Muscle of leg (tissue), 16 donors: ENCODE data around the gene DCAF12. TPM values are rescaled to one million over a fixed set of nuclear protein-coding genes. Genes with fewer than 3 reads are reported as not detected.

Source experiments
- DNase-seq: peaks from one replicate; pipeline ENCODE4 v3.0.0; 2013
- H3K27ac ChIP-seq: one replicate; pipeline ENCODE4 v1.5.1; 2013; ENCODE audit warnings: mild to moderate bottlenecking, low read length, control low read depth
- H3K27me3 ChIP-seq: one replicate; pipeline ENCODE4 v1.6.1; 2013; ENCODE audit warnings: low read length; ENCODE audit not compliant: control insufficient read depth, insufficient read depth
- H3K36me3 ChIP-seq: one replicate; pipeline ENCODE4 v1.6.1; 2013; ENCODE audit warnings: low read length; ENCODE audit not compliant: control insufficient read depth, insufficient read depth
- H3K4me1 ChIP-seq: one replicate; pipeline ENCODE4 v1.6.1; 2013; ENCODE audit warnings: low read length; ENCODE audit not compliant: control insufficient read depth, insufficient read depth
- H3K4me3 ChIP-seq: one replicate; pipeline ENCODE4 v1.5.1; 2013; ENCODE audit warnings: low read length, control low read depth
- H3K9me3 ChIP-seq: replicated peaks from 2 replicates; pipeline ENCODE4 v1.6.1; 2013; ENCODE audit warnings: low read depth, low read length; ENCODE audit not compliant: control insufficient read depth
- WGBS: methylation state at CpG from one replicate; pipeline ENCODE4 v1.1.5; 2013; ENCODE audit warnings: missing lambda C conversion rate; ENCODE audit not compliant: insufficient coverage; 5-methylcytosine and 5-hydroxymethylcytosine counted together
- long read RNA-seq, 11 donors: transcript quantifications; one replicate each; lab custom pipeline, GENCODE V29; 2026
- polyA plus RNA-seq, 8 donors: library from polyadenylated mRNA; unstranded; fragments of 120-200 nt; gene quantifications; one replicate each; pipeline versions ENCODE4 v1.2.1 to v1.2.3, GENCODE V29; 2013; ENCODE audit warnings: inconsistent platforms in 1 of 8, low replicate concordance in 1 of 8; ENCODE audit not compliant: insufficient read length in 8 of 8, insufficient read depth in 1 of 8
- total RNA-seq: library from RNA; stranded (reverse); fragments of 120-200 nt; gene quantifications from one replicate; pipeline ENCODE4 v1.2.4, GENCODE V29; 2013

The DCAF12 gene
- total RNA-seq (18.2 TPM), polyA plus RNA-seq (10 to 100 TPM; 28.9 to 42.1 (median 36.8) TPM)
- long read RNA-seq, donor 1, partial matches to known transcripts = 0 of 1 reads
- long read RNA-seq, donor 1, other reads (novel, unspliced or antisense) = 0 of 1 reads
- long read RNA-seq, donor 2, partial matches to known transcripts = 0 of 1 reads
- long read RNA-seq, donor 2, other reads (novel, unspliced or antisense) = 0 of 1 reads
- long read RNA-seq, donor 3, partial matches to known transcripts = 0 of 4 reads
- long read RNA-seq, donor 3, other reads (novel, unspliced or antisense) = 0 of 4 reads
- long read RNA-seq, donor 4, transcript DCAF12-201 (9 exons, 3,667 nt) = major isoform, 6 of 19 reads
- long read RNA-seq, donor 4, partial matches to known transcripts = 13 of 19 reads
- long read RNA-seq, donor 4, other reads (novel, unspliced or antisense) = 0 of 19 reads
- long read RNA-seq, donor 5, transcript DCAF12-201 (9 exons, 3,667 nt) = major isoform, 16 of 47 reads
- long read RNA-seq, donor 5, partial matches to known transcripts = 21 of 47 reads
- long read RNA-seq, donor 5, other reads (novel, unspliced or antisense) = 10 of 47 reads
- long read RNA-seq, donor 6, transcript DCAF12-201 (9 exons, 3,667 nt) = major isoform, 13 of 20 reads
- long read RNA-seq, donor 6, partial matches to known transcripts = 7 of 20 reads
- long read RNA-seq, donor 6, other reads (novel, unspliced or antisense) = 0 of 20 reads
- long read RNA-seq, donor 7, transcript DCAF12-201 (9 exons, 3,667 nt) = major isoform, 16 of 16 reads
- long read RNA-seq, donor 7, partial matches to known transcripts = 0 of 16 reads
- long read RNA-seq, donor 7, other reads (novel, unspliced or antisense) = 0 of 16 reads
- long read RNA-seq, donor 8, transcript DCAF12-201 (9 exons, 3,667 nt) = major isoform, 6 of 6 reads
- long read RNA-seq, donor 8, partial matches to known transcripts = 0 of 6 reads
- long read RNA-seq, donor 8, other reads (novel, unspliced or antisense) = 0 of 6 reads
- long read RNA-seq, donor 9, partial matches to known transcripts = 0 of 4 reads
- long read RNA-seq, donor 9, other reads (novel, unspliced or antisense) = 0 of 4 reads
- long read RNA-seq, donor 10, transcript DCAF12-201 (9 exons, 3,667 nt) = major isoform, 8 of 8 reads
- long read RNA-seq, donor 10, partial matches to known transcripts = 0 of 8 reads
- long read RNA-seq, donor 10, other reads (novel, unspliced or antisense) = 0 of 8 reads
- long read RNA-seq, donor 11, transcript DCAF12-201 (9 exons, 3,667 nt) = major isoform, 6 of 6 reads
- long read RNA-seq, donor 11, partial matches to known transcripts = 0 of 6 reads
- long read RNA-seq, donor 11, other reads (novel, unspliced or antisense) = 0 of 6 reads

- 1% methylated on average over 42 of the region's 67 CpGs for WGBS
- Histone ChIP-seq H3K9me3 (no peaks in the 10 kb centered on the region), H3K4me1 (peaks cover 14% of the 10 kb centered on the region), H3K4me3 (peak within 1 kb of the TSS; percentile 84), H3K36me3 (peaks cover 18% of the 10 kb centered on the region), H3K27me3 (no peaks in the 10 kb centered on the region), H3K27ac (peak within 1 kb of the TSS; percentile 91)
- DNase-seq = peak; percentile 98
Measured at GRCh38 chr9:34126207-34127034, at the start of gene DCAF12. TSS of gene DCAF12 (minus strand) at chr9:34126698. CDS start at chr9:34126431, 267 bp downstream.

DNA sequence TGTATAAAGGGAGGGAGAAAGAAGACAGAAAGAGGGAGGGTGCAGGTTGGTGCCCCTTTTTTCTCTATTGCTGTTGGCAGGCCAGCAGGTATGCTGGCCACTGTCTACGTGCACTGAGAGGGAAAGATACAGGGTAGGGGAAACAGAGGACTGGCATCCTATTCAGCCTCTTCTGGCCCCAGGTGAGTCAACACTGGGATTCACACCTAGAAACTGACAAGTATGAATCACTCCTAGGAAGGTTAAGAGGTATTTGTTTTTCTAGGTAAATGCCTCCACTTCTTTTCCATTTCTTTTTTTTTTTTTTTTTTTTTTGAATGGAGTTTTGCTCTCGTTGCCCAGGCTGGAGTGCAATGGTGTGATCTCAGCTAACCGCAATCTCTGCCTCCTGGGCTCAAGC, 49.6 kb upstream of the DCAF12 start:
- DNase-seq = no peak
- H3K9me3 ChIP-seq = no peaks in the 10 kb centered on the region
- H3K27me3 ChIP-seq = no peaks in the 10 kb centered on the region
- H3K27ac ChIP-seq = no peak overlapping the region
- no CpG with 5 or more reads among the region's 3 CpGs for WGBS
- no peak overlapping the region for H3K4me3 ChIP-seq
- no peaks in the 10 kb centered on the region for H3K36me3 ChIP-seq
- peaks cover 8% of the 10 kb centered on the region for H3K4me1 ChIP-seq

DNA sequence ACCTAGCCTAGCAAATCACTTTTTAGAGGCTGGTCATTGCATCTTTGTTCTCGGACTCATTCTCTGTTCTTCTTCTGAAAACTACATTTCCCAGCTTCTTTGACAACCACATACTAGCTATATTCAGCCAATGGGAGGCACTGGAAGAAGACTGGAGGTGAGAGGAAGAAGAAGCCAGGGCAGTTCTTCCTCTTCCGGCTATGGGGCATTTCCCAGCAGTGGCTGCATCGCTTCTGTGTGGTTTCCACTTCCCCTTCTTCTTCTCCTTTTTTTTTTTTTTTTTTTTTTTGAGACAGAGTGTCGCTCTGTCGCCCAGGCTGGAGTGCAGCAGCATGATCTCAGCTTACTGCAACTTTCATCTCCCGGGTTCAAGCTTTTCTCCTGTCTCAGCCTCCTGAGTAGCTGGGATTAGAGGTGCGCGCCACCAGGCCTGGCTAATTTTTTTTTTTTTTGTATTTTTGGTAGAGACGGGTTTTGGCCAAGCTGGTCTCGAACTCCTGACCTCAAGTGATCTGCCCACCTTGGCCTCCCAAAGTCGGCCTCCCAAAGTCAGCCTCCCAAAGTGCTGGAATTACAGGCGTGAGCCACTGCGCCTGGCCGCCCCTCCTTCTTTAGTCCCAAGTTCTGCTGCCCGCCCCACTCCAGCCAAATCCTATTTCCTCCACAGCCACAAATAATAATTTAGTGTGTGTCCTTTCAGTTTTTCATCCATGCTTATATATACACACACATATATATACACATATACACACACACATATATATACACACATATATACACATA, 45.4 kb upstream of the DCAF12 start:
- H3K4me1 ChIP-seq = peaks cover 8% of the 10 kb centered on the region
- no peaks in the 10 kb centered on the region for H3K27me3 ChIP-seq
- WGBS = 96% methylated on average over 5 of the region's 15 CpGs
- no peaks in the 10 kb centered on the region for H3K36me3 ChIP-seq
- DNase-seq = peak; percentile 70
- H3K4me3 ChIP-seq = no peak overlapping the region
- H3K27ac ChIP-seq = no peak overlapping the region
- H3K9me3 ChIP-seq = no peaks in the 10 kb centered on the region

DNA sequence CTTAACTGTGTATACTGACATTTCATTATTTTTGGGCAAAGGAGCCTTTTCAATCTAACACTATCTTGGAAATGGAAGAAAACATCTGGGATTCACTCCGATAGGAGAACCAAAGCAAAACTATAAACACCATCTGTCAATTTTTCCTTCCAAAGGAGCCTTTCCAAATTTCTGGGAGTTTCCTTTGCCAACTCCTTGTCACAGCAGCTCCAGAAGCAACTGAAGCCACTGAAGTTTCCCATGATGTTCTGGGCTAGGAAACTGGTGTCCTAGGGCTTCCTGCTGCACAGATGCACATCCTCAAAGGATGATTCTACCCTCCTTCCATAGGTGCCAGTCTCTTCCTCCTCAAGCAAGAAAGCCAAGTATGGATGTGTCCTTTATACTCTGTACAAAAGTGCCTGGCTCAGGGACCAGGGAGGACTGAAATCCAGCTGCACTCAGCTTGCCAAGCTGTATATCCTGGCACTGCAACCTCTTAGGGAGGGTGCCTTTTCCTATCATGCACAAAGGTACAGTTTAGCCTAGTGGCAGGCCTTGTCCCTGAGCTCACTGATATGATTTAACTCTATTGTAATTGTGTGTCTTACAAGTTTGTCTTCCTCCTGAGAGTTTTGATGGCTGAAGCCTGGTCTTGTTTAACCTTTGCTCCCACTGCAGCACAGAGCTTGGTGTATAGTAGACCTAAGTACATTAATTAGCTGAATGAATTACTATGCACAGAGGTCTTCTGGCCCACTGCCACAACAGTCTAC, 43.9 kb upstream of the DCAF12 start:
- Histone ChIP-seq H3K4me3 (no peak overlapping the region), H3K36me3 (no peaks in the 10 kb centered on the region), H3K9me3 (no peaks in the 10 kb centered on the region), H3K4me1 (peaks cover 8% of the 10 kb centered on the region), H3K27me3 (no peaks in the 10 kb centered on the region), H3K27ac (peak overlapping the region; percentile 32)
- WGBS = no CpG with 5 or more reads among the region's 1 CpG
- DNase-seq = peak; percentile 78

- Histone ChIP-seq H3K9me3 (no peaks in the 10 kb centered on the region), H3K27me3 (no peaks in the 10 kb centered on the region), H3K4me1 (peaks cover 8% of the 10 kb centered on the region), H3K36me3 (no peaks in the 10 kb centered on the region), H3K27ac (no peak overlapping the region), H3K4me3 (no peak overlapping the region)
- WGBS = 95% methylated on average over 5 of the region's 6 CpGs
- no peak for DNase-seq
Measured at GRCh38 chr9:34169125-34169524, 42.6 kb upstream of the DCAF12 start.

DNA sequence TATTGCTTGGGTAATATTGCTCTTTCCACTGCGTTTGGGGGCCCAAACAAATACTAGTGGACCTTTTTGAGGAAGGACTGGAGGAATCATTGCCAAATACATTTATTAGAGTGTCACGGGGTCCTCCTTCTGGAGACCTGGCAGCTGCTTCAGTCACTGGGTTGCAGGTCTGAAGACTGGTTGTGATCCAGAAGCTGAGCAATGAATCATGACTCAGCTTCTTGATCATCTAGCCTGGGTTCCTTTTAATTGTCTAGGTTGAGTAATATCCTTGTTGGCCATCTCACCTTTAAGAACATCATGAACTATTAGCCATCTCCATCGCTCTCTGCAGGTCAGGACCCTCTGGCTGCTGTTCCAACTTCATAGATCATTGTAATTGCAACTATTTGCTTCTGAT, 36.9 kb upstream of the DCAF12 start:
- H3K4me3 ChIP-seq = no peak overlapping the region
- no peaks in the 10 kb centered on the region for H3K9me3 ChIP-seq
- DNase-seq = no peak
- H3K27me3 ChIP-seq = no peaks in the 10 kb centered on the region
- no peaks in the 10 kb centered on the region for H3K36me3 ChIP-seq
- no peaks in the 10 kb centered on the region for H3K4me1 ChIP-seq
- WGBS = 56% methylated on average over 1 of the region's 3 CpGs
- H3K27ac ChIP-seq = no peak overlapping the region

GRCh38 chr9:34158362-34158869, 31.9 kb upstream of the DCAF12 start:
- Histone ChIP-seq H3K4me3 (no peak overlapping the region), H3K9me3 (no peaks in the 10 kb centered on the region), H3K27me3 (no peaks in the 10 kb centered on the region), H3K36me3 (no peaks in the 10 kb centered on the region), H3K27ac (no peak overlapping the region), H3K4me1 (no peaks in the 10 kb centered on the region)
- DNase-seq = no peak
- WGBS = 60% methylated on average over 1 of the region's 6 CpGs

- Histone ChIP-seq H3K9me3 (no peaks in the 10 kb centered on the region), H3K27me3 (no peaks in the 10 kb centered on the region), H3K4me3 (no peak overlapping the region), H3K27ac (no peak overlapping the region), H3K4me1 (no peaks in the 10 kb centered on the region), H3K36me3 (no peaks in the 10 kb centered on the region)
- 83% methylated on average over 2 of the region's 2 CpGs for WGBS
- no peak for DNase-seq
Measured at GRCh38 chr9:34157898-34158297, 31.4 kb upstream of the DCAF12 start.
